ENCODE data around the gene TERT.
"Not testable (repeated sequence)": the region's sequence is repeated elsewhere in the genome, so short reads cannot be mapped to it uniquely, and the experiment has no call there.

The TERT gene

GRCh38 chr5:1293416-1294205 lies 1.3 kb downstream of the TERT start:
- no peak for DNase-seq

GRCh38 chr5:1292846-1293415 lies 1.9 kb downstream of the TERT start:
- DNase-seq = no peak

GRCh38 chr5:1292139-1292538 lies 2.7 kb downstream of the TERT start:
- DNase-seq = peak; percentile 35

DNA sequence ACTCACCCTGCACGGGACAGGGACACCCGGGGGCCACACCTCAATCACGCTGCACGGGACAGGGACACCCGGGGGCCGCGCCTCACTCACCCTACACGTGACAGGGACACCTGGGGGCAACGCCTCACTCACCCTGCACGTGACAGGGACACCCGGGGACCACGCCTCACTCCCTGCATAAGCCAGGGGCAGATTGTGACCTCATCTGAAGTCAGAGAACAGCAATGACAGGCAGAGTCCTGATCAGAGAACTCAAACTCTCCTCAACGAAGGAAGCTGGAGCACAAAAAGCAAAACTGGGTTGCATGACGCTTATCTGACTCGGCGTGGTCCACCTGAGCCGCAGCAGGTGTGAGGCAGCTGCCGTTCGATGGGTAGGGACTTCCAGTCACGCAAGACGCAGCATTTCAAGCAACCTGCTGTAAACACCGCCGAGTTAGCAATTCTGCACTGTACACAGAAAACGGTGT lies 3.2 kb downstream of the TERT start:
- peak; percentile 66 for DNase-seq

DNA sequence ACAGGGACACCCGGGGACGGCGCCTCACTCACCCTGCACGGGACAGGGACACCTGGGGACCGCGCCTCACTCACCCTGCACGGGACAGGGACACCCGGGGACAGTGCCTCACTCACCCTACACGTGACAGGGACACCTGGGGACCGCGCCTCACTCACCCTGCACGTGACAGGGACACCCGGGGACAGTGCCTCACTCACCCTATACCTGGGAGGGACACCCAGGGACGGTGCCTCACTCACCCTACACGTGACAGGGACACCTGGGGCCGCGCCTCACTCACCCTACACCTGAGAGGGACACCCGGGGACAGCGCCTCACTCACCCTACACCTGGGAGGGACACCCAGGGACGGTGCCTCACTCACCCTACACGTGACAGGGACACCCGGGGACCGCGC lies 3.9 kb downstream of the TERT start:
- not testable (repeated sequence) for DNase-seq

GRCh38 chr5:1289559-1289958 lies 5.3 kb downstream of the TERT start:
- not testable (repeated sequence) for DNase-seq

DNA sequence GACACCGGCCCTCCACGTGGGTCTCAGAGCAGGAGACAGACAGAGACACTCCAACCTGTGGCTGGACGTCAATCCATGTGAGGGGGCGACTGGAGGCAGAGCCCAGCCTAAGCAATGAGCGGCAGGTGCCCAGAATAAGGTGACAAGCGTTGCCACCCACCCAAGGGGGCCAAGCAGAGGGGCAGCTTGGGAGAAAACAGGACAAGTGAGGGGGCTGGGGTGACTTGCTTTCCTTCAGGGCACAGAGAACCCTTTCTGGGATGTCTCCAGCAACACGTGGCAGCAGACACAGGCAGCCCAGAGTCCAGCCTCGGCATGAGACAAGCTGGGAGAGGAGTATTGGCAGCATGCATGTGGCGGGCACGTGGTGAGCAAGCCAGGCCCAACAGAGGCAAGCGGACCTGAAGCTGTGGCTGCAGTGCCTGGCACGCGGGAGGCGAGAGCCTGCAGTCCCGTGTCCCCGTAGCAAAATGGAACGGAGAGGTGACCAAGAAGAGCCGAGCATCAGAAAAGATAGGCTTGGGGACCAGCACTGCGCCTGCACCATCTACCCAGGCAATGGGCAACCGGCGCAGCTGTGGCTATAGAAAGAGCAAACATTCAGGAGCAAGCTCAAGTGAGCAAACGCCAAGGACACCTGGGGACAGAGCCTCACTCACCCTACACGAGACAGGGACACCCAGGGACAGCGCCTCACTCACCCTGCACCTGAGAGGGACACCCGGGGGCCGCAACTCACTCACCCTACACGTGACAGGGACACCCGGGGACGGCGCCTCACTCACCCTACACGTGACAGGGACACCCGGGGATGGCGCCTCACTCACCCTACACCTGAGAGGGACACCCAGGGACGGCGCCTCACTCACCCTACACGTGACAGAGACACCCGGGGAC lies 6.2 kb downstream of the TERT start:
- DNase-seq = no peak

DNA sequence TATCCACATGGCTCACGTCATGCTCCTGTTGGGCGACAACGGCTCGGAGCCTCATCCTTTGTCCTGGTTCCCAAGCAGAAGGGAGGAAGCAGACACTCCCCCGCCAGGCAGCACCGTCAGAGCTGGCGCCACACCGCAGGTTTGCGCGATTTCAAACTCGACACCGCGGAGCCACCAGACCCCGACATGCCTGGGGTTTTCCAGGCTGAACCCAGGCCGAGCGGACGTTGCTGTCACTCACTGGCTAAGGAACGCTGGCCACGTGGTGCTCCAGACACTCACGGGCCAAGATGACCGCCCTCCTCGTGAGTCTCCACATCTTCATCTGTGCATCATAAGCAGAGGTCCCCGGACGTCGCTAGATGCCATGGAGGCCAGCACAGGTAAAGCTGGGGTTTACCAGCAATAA lies 9.0 kb downstream of the TERT start:
- no peak for DNase-seq

DNA sequence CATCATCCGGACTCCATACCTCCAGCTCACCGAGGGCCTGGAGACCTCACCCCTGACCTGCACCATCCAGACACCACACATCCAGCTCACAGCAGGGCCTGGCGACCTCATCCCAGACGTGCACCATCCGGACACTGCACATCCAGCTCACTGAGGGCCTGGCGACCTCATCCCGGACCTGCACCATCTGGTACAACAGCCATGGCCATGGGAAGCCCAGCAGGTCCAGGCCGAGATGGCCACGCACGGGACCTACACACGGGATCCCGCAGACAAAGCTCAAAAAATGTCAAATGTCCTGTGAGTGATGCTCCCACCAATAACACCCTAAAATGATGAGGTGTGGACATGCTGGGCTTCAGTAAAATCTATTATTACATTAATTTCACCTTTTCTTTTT lies 9.7 kb downstream of the TERT start:
- DNase-seq = no peak

DNA sequence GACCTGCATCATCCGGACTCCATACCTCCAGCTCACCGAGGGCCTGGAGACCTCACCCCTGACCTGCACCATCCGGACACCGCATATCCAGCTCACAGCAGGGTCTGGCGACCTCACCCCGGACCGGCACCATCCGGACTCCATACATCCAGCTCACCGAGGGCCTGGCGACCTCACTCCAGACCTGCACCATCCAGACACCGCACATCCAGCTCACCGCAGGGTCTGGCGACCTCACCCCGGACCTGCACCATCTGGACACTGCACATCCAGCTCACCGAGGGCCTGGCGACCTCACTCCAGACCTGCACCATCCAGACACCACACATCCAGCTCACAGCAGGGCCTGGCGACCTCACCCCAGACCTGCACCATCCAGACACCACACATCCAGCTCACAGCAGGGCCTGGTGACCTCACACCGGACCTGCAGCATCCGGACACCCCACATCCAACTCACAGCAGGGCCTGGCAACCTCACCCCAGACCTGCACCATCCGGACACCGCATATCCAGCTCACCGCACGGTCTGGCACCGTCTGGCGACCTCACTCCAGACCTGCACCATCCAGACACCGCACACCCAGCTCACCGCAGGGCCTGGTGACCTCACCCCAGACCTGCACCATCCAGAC lies 10.4 kb downstream of the TERT start:
- not testable (repeated sequence) for DNase-seq

DNA sequence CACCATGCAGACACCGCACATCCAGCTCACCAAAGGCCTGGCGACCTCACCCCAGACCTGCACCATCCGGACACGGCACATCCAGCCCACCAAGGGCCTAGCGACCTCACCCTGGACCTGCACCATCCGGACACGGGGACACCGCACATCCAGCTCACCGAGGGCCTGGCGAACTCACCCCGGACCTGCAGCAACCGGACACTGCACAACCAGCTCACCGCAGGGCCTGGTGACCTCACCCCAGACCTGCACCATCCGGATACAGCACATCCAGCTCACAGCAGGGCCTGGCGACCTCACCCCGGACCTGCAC lies 11.2 kb downstream of the TERT start:
- DNase-seq = not testable (repeated sequence)

DNA sequence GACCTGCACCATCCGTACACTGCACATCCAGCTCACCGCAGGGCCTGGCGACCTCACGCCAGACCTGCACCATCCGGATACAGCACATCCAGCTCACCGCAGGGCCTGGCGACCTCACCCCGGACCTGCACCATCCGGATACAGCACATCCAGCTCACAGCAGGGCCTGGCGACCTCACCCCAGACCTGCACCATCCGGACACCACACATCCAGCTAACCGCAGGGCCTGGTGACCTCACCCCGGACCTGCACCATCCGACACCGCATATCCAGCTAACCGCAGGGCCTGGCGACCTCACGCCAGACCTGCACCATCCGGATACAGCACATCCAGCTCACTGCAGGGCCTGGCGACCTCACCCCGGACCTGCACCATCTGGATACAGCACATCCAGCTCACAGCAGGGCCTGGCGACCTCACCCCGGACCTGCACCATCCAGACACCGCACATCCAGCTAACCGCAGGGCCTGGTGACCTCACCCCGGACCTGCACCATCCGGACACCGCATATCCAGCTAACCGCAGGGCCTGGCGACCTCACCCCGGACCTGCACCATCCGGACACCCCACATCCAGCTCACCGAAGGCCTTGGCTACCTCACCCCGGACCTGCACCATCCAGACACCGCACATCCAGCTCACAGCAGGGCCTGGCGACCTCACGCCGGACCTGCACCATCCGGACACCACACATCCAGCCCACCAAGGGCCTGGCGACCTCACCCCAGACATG lies 11.7 kb downstream of the TERT start:
- DNase-seq = not testable (repeated sequence)

DNA sequence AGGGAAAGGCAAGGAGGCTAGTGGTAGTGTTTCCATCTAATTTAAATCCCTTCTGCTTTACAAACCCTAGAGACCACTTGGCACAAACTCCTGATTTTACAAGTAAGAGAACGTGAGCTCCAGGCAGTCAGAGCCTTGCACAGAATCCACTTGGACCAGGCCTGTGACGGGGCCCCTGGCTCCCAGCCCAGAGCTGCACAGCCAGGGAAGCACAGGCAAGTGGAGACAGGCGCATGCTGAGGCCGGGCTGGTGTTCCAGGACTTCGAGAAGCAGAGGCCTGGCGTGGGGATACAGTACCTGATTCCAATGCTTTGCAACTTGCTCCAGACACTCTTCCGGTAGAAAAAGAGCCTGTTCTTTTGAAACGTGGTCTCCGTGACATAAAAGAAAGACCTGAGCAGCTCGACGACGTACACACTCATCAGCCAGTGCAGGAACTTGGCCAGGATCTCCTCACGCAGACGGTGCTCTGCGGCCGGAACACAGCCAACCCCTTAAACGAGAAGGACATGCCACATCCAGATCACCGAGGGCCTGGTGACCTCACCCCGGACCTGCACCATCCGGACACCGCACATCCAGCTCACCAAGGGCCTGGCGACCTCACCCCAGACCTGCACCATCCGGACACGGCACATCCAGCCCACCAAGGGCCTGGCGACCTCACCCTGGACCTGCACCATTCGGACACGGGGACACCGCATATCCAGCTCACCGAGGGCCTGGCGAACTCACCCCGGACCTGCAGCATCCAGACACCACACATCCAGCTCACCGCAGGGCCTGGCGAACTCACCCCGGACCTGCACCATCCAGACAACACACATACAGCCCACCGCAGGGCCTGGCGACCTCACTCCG lies 12.5 kb downstream of the TERT start:
- DNase-seq = peak; percentile 80

DNA sequence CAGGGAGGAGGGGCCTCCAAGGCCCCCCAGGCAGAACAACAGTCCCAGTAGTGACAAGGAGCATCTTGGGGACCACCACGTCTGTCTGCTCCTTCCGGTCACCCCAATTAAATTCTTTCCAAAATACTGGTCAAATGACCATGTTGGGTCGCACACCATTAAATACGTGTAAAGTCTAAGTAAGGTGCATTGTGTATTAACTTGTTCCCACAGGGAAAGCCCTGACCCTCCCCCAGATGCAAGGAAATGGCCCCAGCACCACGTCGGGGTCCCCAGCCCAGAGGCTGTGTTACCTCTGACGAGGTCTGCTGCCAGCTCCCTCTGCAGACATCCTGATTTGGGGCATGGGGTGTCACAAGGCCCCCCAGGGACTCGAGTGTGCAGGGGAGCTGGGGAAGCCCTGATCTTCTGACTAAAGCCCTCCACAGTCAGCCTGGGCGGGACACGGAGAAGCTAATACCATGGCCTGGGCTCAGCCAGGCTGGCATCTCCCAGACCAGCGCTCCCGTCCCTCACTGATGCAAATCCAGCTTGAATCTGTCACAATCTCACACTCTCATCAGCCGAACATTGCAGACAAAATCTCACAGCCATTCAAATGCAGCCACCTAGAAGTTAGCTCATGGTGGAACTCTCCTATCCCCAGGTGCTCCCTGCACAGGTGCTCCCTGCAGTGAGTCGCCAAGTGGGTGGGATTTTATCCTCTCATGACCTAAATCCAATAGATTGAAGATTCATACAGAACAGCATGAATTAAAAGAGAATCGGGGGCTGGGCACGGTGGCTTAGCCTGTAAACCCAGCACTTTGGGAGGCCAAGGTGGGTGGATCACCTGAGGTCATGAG lies 13.6 kb downstream of the TERT start:
- no peak for DNase-seq

DNA sequence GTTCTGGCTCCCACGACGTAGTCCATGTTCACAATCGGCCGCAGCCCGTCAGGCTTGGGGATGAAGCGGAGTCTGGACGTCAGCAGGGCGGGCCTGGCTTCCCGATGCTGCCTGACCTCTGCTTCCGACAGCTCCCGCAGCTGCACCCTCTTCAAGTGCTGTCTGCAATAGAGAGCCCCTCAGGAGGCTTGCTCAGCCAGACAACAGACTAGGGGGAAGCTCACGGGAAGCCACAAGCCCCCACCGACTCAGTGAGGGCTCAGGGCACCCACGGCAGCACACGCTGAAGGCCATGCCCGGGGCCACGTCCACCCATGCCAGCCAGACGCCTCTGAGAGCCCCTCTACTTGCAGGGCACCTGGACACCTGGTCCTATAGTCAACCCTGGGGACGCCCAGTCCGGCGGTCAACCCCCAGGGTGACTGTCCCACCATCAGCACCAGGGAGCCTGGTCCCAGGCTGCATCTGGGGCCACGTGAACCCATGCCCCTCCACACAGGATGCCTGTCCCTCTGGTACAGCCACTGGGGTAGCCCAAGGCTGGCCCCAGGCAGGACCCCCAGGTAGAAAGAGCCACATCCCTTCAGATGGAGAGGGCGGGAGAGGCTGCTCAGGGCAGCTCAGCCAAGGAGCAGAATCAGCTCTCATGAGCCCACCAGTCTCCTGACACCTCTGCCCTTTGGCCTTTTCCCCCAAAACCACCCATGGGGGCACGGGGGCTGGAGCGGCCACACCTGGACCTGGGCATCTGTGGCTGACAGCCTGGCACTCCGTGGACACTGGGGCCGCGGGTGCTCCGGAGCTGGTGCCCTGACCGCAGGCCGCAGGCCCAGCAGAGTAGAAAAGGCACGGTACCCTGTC lies 14.5 kb downstream of the TERT start:
- DNase-seq = no peak

GRCh38 chr5:1279443-1280151 lies 15.3 kb downstream of the TERT start:
- DNase-seq = no peak

GRCh38 chr5:1278656-1279442 lies 16.0 kb downstream of the TERT start:
- no peak for DNase-seq

- no peak for DNase-seq
Measured at GRCh38 chr5:1278216-1278615, 16.7 kb downstream of the TERT start.
